Cardiac septum (tissue), 1 donor: Measurements from ENCODE around the gene CCDC85C. TPM values are rescaled to one million over a fixed set of nuclear protein-coding genes. Genes with fewer than 3 reads are reported as not detected.

Source experiments
- total RNA-seq: library from RNA; stranded (reverse); fragmentation: NEBNext Ultra II Directional; extraction: Animal tissue kit (Norgen Biotek cat#: 25700); gene quantifications from one replicate; pipeline ENCODE4 v1.2.1, GENCODE V29; 2021
- donor health status: DM: no; HTN: no; CAD: no.

Gene CCDC85C
- total RNA-seq, 1 donor from 2014 or later: 21.4 TPM

Other genes starting within 250 kb of the CCDC85C start
- 135 TPM for gene SETD3, start 123.3 kb downstream of the CCDC85C start, total RNA-seq
- 31.2 TPM for gene CCNK, start 122.8 kb downstream of the CCDC85C start, total RNA-seq
- gene HHIPL1, start 40.9 kb upstream of the CCDC85C start, total RNA-seq: 1.9 TPM
- 5.5 TPM for gene CYP46A1, start 80.1 kb upstream of the CCDC85C start, total RNA-seq
- 29.9 TPM for gene EML1, start 189.2 kb upstream of the CCDC85C start, total RNA-seq